Gastroesophageal sphincter (tissue), 3 donors: ENCODE measurements around the gene MUC6.

Source experiments
- CTCF ChIP-seq, 4 experiments: fragments of 200-600 bp in 2 of 4; fragments of 450-650 bp in 2 of 4; sonication (generic) in 1 of 4; IDR thresholded peaks; one replicate each; pipeline ENCODE4 v1.5.1; 2017 to 2019; ENCODE audit warnings: antibody characterized with exemption in 4 of 4, mild to moderate bottlenecking in 2 of 4, moderate library complexity in 2 of 4
- POLR2A ChIP-seq, 2 donors: fragments of 450-650 bp; IDR thresholded peaks; one replicate each; pipeline ENCODE4 v1.6.1; 2017; ENCODE audit warnings: antibody characterized with exemption in 2 of 2, mild to moderate bottlenecking in 2 of 2, moderate library complexity in 1 of 2

- TF ChIP-seq POLR2A (IDR thresholded peaks at IDR 0.05) (no peak), CTCF (IDR thresholded peaks at IDR 0.05) (no peak)
Observed at GRCh38 chr11:1019321-1019910, 17.1 kb downstream of the MUC6 start.
